Heart left ventricle (tissue), 13 donors: ENCODE results near the gene AEBP2.

ENCODE experiments used
- POLR2A ChIP-seq, 2 donors: fragments of 450-650 bp; IDR thresholded peaks; one replicate each; pipeline ENCODE4 v1.6.1; 2017; ENCODE audit warnings: antibody characterized with exemption in 2 of 2, mild to moderate bottlenecking in 2 of 2, moderate library complexity in 2 of 2
- TF ChIP-seq, protein P1 (sequence below), 12 donors: fragments of 200-600 bp; sonication (generic) in 4 of 12; IDR thresholded peaks; one replicate each; pipeline versions ENCODE4 v1.5.0 to v1.8.0; 2018 to 2022; ENCODE audit warnings: antibody characterized with exemption in 12 of 12, mild to moderate bottlenecking in 5 of 12
- donor health status: ischemic (EF 13 %, LVEDD 7.1; RV severe dilation, severe dysfunction).
- donor health status: DM: no; HTN: yes; CAD: no.
- donor health status: DM: no; HTN: no; CAD: no.
- donor health status: ischemic (EF 25% LVEDD 6.9; RV normal size, moderate dysfunction).
- donor health status: ischemic (EF 25% LVEDD 5.7; RV mildly dilated, moderate dysfunction).
- donor health status: ischemic (EF 35%, LVEDD 5.7; RV mildly dilated, moderate dysfunction).
- donor health status: nonischemic (EF 11% LVEDD 7.7; RV severe dilation, severe dysfunction).
- donor health status: DM: yes; HTN: yes; CAD: no.
- donor health status: PGD.
- donor health status: ischemic (EF 29% LVEDD 5.4; RV normal size, mild dysfunction).
- donor health status: nonischemic (EF 23%, LVEDD 6.1; RV moderate dilation, normal function).

DNA sequence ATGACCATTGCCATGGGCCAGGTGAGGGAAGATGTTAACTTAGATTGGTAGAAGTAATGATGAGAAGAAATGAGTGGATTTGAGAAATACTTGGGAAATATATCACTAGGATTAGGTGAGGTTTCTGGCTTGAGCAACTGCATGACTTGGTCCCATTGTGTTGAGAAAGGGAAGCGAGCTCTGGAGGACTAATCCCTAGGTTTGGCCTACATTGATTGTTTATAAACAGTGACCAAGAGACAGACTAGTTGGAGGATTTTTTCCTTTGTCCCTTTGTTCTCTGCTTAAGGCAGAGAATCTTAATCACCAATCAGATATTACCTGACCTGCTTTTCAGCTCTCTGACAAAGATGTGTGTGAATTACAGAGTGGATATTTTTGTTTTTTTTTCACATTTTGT is 100.5 kb downstream of the AEBP2 start:
- TF ChIP-seq, protein P1, sequence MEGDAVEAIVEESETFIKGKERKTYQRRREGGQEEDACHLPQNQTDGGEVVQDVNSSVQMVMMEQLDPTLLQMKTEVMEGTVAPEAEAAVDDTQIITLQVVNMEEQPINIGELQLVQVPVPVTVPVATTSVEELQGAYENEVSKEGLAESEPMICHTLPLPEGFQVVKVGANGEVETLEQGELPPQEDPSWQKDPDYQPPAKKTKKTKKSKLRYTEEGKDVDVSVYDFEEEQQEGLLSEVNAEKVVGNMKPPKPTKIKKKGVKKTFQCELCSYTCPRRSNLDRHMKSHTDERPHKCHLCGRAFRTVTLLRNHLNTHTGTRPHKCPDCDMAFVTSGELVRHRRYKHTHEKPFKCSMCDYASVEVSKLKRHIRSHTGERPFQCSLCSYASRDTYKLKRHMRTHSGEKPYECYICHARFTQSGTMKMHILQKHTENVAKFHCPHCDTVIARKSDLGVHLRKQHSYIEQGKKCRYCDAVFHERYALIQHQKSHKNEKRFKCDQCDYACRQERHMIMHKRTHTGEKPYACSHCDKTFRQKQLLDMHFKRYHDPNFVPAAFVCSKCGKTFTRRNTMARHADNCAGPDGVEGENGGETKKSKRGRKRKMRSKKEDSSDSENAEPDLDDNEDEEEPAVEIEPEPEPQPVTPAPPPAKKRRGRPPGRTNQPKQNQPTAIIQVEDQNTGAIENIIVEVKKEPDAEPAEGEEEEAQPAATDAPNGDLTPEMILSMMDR (IDR thresholded peaks at IDR 0.05): no peak
- no peak for TF ChIP-seq POLR2A (IDR thresholded peaks at IDR 0.05)
